Right kidney (tissue), 9 donors: ENCODE measurements around the gene TEX50.
"Not testable (repeated sequence)": the region's sequence is repeated elsewhere in the genome, so short reads cannot be mapped to it uniquely, and the experiment has no call there.

Source experiments
- DNase-seq: peaks from one replicate; pipeline ENCODE4 v3.0.0-alpha.2; 2016
- long read RNA-seq, 8 donors: transcript quantifications; one replicate each; lab custom pipeline, GENCODE V29; 2026

TEX50 gene, protein sequence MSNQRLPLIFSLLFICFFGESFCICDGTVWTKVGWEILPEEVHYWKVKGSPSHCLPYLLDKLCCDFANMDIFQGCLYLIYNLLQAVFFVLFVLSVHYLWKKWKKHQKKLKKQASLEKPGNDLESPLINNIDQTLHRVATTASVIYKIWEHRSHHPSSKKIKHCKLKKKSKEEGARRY
- long read RNA-seq, donor 1: 0 reads
- long read RNA-seq, donor 2: 0 reads
- long read RNA-seq, donor 3: 0 reads
- long read RNA-seq, donor 4: 0 reads
- long read RNA-seq, donor 5: 0 reads
- long read RNA-seq, donor 6: 0 reads
- long read RNA-seq, donor 7: 0 reads
- long read RNA-seq, donor 8: 0 reads

DNA sequence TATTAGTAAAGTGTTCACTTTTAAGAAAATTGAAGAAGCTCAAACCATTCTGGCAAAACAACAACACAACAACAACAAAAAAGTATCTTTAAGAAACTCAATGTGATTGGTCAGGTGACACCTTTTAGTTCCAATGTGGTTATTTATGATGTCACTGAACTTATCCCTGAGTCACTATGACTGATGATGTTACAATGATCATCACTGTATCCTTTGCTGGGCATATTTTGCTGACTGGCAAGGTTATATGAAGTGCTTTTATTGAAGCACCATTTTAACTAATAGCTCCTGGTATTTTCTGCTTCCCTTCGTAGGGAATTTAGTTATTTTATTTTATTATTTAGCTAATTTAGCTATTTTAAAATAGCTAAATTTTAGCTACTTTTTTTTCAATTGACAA, at the start of gene TEX50:
TSS of gene TEX50 (plus strand) at position 223 of the 400 bp plus-strand sequence. CDS start 184 bp downstream, outside the sequence.
- DNase-seq: no peak

DNA sequence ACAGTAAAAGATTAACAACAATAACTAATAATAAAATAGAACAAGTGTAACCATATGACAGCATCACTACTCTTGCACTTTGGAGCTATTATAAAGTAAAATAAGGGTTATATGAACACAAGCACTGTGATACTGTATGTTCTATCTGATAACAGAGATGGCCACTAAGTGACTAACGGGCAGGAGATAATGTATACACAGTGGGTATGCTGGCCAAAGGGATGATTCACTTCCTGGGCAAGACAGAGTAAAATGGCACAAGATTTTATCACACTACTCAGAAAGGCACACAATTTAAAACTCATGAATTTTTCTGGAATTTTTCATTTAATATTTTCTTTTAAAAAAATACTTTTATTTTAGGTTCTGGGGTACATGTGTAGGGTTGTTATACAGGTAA, 44.6 kb upstream of the TEX50 start:
- DNase-seq: no peak

DNA sequence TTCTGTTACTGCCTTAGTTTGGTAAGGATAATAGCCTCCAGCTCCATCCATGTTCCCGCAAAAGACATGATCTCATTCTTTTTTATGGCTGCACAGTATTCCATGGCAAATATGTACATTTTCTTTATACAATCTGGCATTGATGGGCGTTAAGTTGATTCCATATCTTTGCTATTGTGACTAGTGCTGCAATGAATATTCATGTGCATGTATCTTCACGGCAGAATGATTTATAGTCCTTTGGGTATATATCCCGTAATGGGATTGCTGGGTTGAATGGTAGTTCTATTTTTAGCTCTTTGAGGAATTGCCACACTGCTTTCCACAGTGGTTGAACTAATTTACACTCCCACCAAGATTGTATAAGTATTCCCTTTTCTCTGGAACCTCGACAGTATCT, 44.0 kb upstream of the TEX50 start:
- DNase-seq: not testable (repeated sequence)

DNA sequence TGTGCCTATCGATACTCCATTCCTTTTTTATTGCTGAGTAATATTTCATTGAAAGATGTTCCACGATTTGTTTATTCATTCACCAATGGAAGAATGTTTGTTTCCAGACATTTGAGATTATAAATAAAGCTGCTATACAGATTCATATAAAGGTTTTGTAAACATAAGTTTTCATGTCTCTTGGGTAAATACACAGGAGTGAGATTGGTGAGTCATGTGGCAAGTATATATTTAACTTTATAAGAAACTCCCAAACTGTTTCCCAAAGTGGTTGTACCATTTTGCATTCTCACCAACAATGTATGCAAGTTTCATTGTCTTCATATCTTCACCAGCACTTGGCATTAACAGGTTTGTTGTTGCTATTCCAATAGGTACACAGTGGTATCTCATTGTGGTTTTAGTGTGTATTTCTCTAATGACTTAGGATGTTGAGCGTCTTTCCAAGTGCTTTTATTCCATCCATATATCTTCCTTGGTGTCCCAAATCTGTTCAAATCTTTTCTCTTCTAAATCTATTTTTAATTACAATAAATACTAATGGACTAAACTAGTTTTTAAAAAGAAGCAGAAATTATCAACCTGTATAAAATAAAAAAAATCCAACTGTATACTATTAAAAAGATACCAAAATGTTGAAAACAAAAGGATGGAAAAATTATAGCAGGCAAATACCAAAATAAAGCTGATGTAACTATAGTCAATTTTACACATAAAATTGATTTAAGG, 38.9 kb upstream of the TEX50 start:
- DNase-seq: no peak

DNA sequence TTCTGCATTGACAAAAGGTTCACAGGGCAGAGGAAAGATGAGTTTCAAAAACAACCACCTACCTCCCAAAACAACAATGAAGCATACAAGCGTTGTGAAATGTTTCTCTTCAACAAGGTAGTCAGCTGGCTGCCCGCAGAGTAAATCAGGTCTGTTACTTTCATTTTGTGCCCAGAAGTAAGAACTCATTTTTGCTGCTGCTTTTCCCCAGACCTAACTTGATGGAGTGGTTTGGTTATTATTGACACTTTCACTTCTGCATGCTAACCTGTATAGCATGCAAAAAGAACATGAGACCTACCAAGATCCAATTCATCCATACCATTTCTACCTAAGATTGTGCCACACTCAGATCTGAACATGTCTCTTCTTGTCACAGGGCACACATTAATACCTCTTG, 33.5 kb upstream of the TEX50 start:
- DNase-seq: no peak

DNA sequence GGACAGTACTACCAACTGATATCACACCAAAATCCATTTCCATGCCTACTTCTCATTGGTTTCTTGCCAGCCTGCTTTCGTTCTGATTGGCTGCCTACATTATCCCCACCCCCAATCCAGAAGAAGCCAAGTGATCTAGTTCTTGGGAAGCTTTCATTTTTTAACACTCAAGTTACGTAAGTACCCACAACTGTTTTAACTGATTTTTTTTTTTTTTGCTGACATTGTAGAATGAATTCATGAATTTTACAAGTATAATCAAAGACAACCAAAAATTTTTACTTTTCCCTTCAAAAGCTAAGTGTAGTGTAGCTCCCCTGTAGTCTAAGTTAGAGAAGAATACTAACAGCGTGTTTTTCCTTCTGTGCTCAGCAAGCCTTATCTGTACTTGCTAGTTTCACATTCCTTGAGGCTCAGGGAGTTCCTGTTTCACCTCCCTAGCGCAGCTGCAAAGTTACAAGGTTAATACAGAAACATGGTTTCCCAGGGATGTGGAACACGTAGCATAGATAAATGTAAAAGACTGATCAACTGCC, 32.0 kb upstream of the TEX50 start, which contains the start of gene SLC9C2:
TSS of gene SLC9C2 (minus strand) at position 17 of the 536 bp plus-strand sequence. CDS start 1,296 bp downstream, outside the sequence.
- DNase-seq: no peak

DNA sequence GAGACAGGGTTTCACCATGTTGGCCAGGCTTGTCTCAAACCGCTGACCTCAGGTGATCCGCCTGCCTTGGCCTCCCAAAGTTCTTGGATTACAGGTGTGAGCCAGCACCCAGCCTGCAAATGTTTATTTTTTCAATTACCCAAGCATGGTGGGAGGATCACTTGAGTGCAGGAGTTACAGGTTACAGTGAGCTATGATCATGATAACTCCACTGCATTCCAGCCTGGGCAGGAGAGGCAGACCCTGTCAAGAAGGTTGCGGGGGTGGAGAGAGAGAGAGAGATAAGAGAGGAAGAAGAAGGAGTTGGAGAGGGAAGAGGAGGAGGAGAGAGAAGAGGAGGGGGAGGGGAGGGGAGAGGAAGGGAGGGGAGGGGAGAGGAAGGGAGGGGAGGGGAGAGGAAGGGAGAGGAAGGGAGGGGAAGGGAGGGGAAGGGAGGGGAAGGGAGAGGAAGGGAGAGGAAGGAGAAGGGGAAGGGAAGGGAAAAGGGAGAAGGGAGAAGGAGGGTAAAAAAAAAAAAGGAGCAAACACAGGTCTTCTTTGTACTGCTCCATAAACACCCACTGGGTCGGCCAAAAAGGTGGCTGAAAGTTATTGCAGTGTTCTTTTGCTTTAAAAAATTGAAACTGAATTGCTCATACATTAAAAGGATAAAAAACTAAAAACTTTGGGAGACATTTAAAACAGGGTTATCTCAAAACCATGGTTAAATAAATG, 26.5 kb upstream of the TEX50 start:
- no peak for DNase-seq

DNA sequence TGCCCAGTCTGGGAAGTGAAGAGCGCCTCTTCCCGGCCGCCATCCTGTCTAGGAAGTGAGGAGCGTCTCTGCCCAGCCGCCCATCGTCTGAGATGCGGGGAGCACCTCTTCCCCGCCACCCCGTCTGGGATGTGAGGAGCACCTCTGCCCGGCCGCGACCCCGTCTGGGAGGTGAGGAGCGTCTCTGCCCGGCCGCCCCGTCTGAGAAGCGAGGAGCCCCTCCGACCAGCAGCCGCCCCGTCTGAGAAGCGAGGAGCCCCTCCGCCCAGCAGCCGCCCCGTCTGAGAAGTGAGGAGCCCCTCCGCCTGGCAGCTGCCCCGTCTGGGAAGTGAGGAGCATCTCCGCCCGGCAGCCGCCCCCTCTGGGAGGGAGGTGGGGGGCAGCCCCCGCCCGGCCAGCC, 22.1 kb upstream of the TEX50 start:
- DNase-seq: not testable (repeated sequence)

DNA sequence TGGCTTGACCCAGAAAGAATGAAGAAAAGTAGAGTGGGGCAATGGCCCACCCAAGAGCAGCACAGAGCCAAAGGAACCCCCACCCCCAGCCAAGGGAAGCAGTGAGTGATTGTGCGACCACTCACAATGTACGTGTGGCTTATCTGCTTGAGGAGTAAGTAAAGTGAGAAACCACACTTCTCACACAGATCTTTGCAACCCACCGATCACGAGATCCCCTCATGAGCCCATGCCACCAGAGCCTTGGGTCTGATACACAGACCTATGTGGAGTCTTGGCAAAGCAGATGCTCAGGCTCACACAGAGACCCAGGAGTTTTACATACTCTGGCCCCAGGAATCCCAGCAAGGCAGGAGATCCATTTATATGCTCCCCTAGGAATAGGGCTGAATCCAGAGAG, 18.3 kb upstream of the TEX50 start:
- DNase-seq: no peak

DNA sequence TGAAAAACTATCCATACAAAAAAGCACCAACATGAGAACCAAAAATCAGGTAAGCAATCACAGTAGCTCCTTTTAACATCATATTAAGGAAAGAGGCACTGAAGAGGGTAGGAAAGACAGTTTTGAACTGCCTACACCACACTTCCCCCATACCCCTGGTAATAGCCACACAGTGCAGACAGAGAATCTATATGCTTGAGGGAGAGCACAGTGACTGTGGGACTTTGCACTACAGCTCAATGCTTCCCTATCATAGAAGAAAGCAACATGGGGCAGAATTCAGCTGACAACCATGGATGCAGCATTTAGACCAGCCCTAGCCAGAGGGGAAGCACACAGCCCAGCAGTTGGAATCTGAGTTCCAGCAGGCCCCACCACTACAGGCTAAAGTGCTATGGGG, 7.9 kb upstream of the TEX50 start:
- no peak for DNase-seq

DNA sequence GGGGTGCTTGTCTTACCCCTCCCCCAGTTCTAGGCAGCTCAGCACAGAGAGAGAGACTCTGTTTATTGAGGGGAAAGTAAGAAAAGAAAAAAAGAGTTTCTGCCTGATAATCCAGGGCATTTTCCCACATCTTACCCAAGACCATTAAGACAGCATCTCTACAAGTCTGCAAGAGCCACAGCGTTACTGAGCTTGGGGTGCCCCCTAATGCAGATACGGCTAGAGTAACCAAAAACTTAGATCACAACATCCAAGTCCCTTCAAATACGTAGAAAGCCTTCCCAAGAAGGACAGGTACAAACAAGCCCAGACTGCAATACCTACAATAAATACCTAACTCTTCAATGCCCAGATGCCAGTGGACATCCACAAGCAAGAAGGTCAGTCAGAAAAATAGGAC, 6.2 kb upstream of the TEX50 start:
- DNase-seq: no peak

DNA sequence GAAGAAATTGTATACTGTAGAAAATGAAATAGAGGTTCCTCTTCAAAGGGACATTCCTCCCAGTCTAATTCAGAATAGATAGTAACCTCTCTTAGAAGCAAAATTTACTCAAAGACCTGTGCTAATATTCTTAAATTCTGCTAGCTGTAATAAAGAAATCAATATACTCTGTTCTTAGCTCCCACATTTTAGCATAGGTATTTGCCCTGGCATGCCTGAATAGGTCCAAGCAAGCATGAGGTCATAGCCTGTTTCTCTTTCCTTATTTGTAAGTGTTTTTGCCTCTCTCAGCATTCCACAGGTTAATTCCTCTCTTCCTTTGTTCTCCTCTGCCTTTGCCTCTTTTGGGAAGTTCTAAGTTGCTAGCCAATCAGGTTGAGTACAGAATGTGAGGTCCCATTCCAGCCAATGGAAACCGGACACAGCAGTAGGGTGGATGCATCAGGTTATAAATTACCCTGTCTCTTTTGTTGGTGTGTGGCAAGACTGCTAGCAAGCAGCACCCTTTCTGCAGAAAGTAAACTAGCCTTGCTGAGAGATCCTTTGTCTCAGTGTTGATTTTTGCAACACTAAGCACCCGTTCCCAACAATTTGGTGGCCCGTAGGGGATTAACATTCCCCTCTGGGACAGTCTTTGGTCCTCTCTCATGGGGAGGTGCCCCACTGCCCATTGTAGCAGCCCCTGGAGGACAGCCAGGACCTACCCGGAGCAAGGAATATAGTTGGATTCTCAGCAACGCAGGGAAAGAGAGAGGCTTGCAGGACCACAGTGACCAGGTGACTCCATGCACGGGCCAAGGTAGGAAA, 2.3 kb downstream of the TEX50 start:
- DNase-seq: not testable (repeated sequence)

DNA sequence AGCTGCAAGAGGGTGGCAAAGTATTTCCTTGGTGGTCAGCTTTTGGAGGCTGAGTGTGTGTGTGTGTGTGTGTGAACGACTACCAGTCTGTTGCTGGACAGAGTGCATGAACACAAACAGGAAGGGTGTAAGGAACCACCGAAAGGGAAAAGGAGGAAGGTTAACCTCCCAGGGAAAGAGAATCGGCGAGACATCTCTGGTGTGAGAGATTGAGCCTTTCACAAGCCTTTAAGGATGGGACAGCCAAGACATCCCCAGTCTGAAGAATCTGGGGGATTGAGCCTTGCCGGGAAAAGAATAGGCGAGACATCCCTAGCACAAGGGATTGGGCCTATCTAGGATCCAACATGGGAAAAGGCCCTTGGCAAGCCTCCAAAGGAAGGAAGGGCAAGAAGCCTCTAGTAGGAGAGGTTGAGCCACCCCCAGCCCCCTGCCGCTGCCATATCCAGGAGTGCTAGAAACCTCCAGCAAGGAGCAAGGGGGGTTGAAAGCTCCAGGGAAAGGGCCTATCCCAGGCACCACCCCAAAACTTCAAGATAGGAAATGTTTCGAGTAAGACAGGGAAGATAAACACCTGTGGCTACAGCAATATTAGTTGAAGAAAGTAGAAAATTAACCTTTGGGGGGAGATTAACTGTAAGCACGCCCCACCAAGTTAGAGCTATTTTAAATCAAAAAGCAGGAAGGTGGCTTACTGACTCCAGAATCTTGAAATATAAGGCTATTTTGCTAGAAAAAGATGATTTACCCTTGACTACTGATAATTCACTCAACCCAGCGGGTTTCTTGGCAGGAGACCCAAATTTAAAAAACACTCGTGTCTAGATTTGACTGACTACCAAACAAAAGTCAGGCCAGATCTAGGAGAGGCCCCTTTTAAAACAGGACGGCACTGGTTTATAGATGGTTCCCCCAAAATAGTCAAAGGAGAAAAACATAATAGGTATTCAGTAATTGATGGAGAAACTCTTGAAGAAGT, 3.2 kb downstream of the TEX50 start:
- DNase-seq: no peak

DNA sequence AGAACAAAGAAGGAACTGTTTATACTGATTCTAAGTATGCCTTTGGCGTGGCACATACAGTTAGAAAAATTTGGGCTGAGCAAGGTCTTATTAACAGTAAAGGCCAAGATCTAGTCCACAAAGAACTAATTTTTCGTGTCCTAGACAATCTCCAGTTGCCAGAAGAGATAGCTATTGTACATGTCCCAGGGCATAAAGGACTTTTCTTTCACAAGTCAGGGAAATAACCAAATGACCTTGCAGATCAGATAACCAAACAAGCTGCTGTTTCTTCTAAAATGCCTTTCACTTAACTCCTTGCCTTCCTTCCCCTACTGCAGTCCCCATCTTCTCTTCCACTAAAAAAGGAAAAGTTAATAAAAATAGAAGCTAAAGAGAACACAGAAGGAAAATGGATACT, 4.0 kb downstream of the TEX50 start:
- DNase-seq: no peak

DNA sequence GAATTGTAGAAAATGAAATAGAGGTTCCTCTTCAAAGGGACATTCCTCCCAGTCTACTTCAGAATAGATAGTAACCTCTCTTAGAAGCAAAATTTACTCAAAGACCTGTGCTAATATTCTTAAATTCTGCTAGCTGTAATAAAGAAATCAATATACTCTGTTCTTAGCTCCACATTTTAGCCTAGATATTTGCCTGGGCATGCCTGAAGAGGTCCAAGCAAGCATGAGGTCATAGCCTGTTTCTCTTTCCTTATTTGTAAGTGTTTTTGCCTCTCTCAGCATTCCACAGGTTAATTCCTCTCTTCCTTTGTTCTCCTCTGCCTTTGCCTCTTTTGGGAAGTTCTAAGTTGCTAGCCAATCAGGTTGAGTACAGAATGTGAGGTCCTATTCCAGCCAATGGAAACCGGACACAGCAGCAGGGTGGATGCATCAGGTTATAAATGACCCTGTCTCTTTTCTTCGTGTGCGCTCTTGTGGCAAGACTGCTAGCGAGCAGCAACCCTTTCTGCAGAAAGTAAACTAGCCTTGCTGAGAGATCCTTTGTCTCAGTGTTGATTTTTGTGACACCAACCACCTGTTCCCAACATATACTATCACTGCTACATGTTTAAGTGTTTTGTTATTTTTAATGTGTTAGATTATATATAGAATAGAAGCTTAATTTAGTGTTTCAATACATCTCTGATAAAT, 7.5 kb downstream of the TEX50 start:
- not testable (repeated sequence) for DNase-seq

DNA sequence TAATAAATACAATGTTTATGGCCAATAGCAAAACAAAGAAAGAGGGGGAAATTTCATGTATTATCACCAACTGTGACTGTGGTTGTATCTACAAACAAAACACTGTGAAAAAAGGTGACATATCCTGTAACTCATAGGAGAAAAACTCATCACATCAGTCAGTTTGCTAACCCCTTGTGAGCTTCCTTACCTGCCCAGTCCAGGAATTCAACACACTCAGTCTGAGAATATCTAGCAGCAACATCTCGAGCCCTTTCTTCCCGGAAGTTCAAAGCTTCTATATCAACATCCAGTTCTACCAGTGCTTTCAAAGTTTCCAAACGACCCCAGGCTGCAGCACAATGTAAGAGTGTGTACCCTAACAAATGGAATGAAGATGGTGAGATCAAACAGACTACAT, 11.5 kb downstream of the TEX50 start:
- no peak for DNase-seq

DNA sequence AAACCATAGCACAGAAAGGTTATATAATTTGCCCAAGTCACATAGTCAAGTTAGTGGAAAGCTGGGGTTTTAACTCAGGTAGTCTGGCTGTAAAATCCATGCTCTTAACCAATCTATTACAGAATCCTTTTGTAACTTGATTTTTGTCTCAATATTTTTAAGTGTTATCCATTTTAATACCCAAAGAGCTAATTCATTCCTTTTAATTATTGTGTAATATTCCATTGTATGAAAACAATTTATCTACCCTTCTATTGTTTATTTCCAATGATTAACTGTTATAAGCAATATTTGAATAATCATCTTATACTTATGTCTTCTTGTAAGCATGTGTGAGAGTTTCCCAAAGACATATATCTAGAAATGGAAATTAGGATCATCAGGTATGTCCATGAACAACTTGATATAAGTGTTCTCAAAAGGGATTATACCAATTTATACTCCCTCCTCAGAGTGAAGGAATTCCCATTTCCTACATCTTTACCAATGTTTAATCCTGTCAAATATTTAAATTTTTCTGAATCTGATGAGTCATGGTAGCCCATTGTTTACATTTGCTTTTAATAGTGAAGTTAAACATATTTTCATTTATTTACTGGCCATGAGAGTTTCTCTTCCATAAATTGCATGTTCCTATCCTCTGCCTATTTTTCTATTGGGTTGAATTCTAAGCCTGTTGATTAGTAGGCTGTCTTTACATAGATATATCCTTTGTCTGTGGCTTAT, 13.9 kb downstream of the TEX50 start:
- no peak for DNase-seq

DNA sequence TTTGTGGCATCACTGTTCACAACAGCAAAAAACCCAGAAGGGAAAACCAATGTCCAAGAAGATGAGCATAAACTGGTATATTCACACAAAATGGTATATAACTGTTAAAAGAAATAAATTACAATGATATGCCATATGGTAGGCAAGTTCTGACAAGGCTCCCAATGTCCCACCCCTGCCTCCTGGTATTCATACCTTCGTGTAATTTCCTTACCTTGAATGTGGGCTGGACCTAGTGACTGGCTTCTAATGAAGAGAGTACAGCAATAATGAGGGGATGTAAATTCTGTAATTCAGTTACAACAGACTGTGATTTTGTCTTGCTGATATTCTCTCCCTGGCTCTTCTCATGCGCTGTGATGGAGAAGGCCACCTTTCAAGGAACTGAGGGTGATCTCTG, 25.2 kb downstream of the TEX50 start:
- DNase-seq: no peak

DNA sequence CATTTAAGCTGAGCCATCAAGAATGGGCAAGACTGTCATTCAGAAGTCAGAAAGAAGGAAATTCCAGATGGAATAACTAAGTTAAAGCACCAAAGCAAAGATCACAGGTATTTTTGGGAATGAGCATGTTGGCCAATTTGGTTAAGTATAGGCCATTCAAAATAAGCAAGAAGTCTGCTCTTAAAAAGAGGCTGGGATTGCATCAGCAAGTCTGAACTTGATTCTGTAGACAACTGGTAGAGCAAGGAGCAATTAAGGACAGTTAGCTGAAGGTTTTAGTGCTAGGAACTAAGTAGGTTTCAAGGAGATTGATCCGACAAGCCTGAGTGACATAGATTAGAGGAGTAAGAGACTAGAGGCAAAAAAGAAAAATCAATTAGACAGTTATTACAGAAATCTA, 26.1 kb downstream of the TEX50 start:
- no peak for DNase-seq
